Upper lobe of right lung (tissue), 1 donor: ENCODE results near the gene GDF15. TPM values are rescaled to one million over a fixed set of nuclear protein-coding genes. Genes with fewer than 3 reads are reported as not detected.
"Not testable (repeated sequence)": the region's sequence is repeated elsewhere in the genome, so short reads cannot be mapped to it uniquely, and the experiment has no call there.

Source experiments
- ATAC-seq: fragments of 200-7000 bp; cut with Tn5 transposase; one replicate; pipeline ENCODE4 v1.9.1; 2020; ENCODE audit warnings: mild to moderate bottlenecking, moderate library complexity
- DNase-seq: peaks from one replicate; pipeline ENCODE4 v3.0.0-alpha.2; 2020
- H3K27ac ChIP-seq: fragments of 200-600 bp; one replicate; pipeline ENCODE4 v1.8.0; 2022
- H3K27me3 ChIP-seq: fragments of 200-600 bp; one replicate; pipeline ENCODE4 v1.8.0; 2022; ENCODE audit warnings: mild to moderate bottlenecking
- H3K36me3 ChIP-seq: fragments of 200-600 bp; one replicate; pipeline ENCODE4 v1.8.0; 2022
- H3K4me1 ChIP-seq: fragments of 200-600 bp; one replicate; pipeline ENCODE4 v1.8.0; 2022
- H3K4me3 ChIP-seq: fragments of 200-600 bp; one replicate; pipeline ENCODE4 v1.8.0; 2022; ENCODE audit warnings: mild to moderate bottlenecking
- H3K9me3 ChIP-seq: fragments of 200-600 bp; one replicate; pipeline ENCODE4 v1.8.0; 2022
- CTCF ChIP-seq: fragments of 200-600 bp; IDR thresholded peaks from one replicate; pipeline ENCODE4 v1.8.0; 2022; ENCODE audit warnings: antibody characterized with exemption
- intact Hi-C: fragments of 100-400 bp; cut with DNase I; formaldehyde crosslinking; loops from one replicate; pipeline ENCODE4 v1.11.0; 2022
- total RNA-seq: library from RNA; stranded (reverse); fragmentation: NEBNext Ultra II Directional; extraction: Animal tissue kit (Norgen Biotek cat#: 25700); gene quantifications from one replicate; pipeline ENCODE4 v1.2.1, GENCODE V29; 2021
- donor health status: DM: no; HTN: yes; CAD: no; lungs with severe emphysema.

The GDF15 gene
- total RNA-seq, 1 donor from 2014 or later = 105 TPM

DNA sequence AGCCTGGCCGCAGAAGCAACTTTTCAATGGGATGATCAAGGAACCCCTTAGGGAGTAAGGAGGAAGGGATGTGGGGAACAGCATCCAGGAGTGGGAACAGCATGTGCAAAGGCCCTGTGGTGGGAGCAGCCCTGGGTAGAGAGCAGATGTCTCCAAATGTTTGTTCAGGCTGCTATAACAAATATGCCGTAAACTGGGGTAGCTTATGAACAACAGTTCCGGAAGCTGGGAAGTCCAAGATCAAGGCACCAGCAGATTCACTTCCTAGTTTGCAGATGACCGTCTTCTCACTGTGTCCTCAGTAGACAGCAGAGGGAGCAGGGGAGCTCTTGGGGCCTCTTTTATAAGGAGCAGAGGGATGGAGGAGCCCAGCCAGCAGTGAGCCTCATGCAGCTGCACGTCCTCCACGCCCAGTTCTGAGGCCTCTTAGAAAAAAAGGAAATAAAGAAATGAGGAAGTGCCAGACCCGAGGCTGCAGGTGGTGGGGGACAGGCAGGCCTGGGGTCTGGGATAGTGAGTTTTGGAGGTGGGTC lies 15.7 kb downstream of the GDF15 start:
- Histone ChIP-seq H3K36me3 (no peaks in the 10 kb centered on the region), H3K27ac (no peak overlapping the region), H3K4me3 (no peak overlapping the region), H3K4me1 (peaks cover 16% of the 10 kb centered on the region), H3K9me3 (no peaks in the 10 kb centered on the region), H3K27me3 (peaks cover 12% of the 10 kb centered on the region)
- no peak for DNase-seq
- intact Hi-C loops = no loop called here
- TF ChIP-seq CTCF = peak; percentile 30
- peak; percentile 89 for ATAC-seq

- H3K27me3 ChIP-seq, DNase-seq, H3K4me3 ChIP-seq, H3K36me3 ChIP-seq, ATAC-seq, intact Hi-C loops, H3K9me3 ChIP-seq: not testable (repeated sequence)
- Histone ChIP-seq H3K27ac (peak overlapping the region; percentile 6), H3K4me1 (peaks cover 11% of the 10 kb centered on the region)
Observed at GRCh38 chr19:18402455-18403248, 16.7 kb downstream of the GDF15 start.

DNA sequence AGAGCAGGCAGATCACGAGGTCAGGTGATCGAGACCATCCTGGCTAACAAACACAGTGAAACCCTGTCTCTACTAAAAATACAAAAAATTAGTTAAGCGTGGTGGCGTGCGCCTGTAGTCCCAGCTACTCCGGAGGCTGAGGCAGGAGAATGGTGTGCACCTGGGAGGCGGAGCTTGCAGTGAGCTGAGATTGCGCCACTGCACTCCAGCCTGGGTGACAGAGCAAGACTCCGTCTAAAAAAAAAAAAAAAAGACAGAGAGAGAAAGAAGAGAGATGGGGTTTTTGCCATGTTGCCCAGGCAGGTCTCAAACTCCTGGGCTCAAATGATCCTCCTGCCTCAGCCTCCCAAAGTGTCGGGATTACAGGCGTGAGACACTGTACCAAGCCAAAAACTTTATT lies 19.8 kb downstream of the GDF15 start:
- DNase-seq, H3K9me3 ChIP-seq, H3K27me3 ChIP-seq, intact Hi-C loops, H3K36me3 ChIP-seq, ATAC-seq, H3K27ac ChIP-seq, H3K4me3 ChIP-seq, H3K4me1 ChIP-seq: not testable (repeated sequence)

- no peak overlapping the region for H3K4me3 ChIP-seq
- no peaks in the 10 kb centered on the region for H3K4me1 ChIP-seq
- ATAC-seq = no peak
- H3K27me3 ChIP-seq = no peaks in the 10 kb centered on the region
- no peaks in the 10 kb centered on the region for H3K9me3 ChIP-seq
- intact Hi-C loops = no loop called here
- no peaks in the 10 kb centered on the region for H3K36me3 ChIP-seq
- no peak for DNase-seq
- TF ChIP-seq CTCF = no peak
- no peak overlapping the region for H3K27ac ChIP-seq
Observed at GRCh38 chr19:18406749-18407148, 20.8 kb downstream of the GDF15 start.

DNA sequence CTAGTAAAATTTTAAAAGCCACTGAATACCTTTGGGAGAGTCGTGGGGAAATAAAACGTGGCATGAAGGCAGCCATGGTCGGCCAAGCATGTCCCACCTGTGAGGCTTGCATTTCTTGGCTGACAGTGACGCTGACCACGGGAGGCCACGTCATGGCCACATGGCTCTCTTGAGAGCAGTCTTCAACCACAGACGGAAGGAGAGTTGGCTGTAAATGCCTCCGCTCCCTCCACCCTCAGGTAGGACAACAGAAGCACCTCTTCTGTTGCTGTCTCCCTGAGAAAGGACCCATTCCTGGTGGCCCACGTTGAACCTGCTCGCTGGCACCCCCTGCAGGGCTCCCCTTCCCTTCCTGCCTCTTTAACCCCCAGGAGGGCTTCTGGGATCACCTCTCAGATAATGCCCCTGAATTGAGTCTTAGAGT lies 22.1 kb downstream of the GDF15 start:
- no peaks in the 10 kb centered on the region for H3K4me1 ChIP-seq
- intact Hi-C loops = no loop called here
- H3K4me3 ChIP-seq = no peak overlapping the region
- no peaks in the 10 kb centered on the region for H3K27me3 ChIP-seq
- H3K9me3 ChIP-seq = no peaks in the 10 kb centered on the region
- TF ChIP-seq CTCF = peak; percentile 53
- ATAC-seq (peak; percentile 82), DNase-seq (peak; percentile 80)
- no peak overlapping the region for H3K27ac ChIP-seq
- no peaks in the 10 kb centered on the region for H3K36me3 ChIP-seq

- DNase-seq = no peak
- no peaks in the 10 kb centered on the region for H3K36me3 ChIP-seq
- no peaks in the 10 kb centered on the region for H3K27me3 ChIP-seq
- H3K27ac ChIP-seq = no peak overlapping the region
- no peaks in the 10 kb centered on the region for H3K9me3 ChIP-seq
- no peak for TF ChIP-seq CTCF
- intact Hi-C loops = loop anchor here (5.0 kb wide), 1 partner anchor 65 kb away; no protein-coding TSS in a partner anchor
- no peak for ATAC-seq
- no peak overlapping the region for H3K4me3 ChIP-seq
- peaks cover 34% of the 10 kb centered on the region for H3K4me1 ChIP-seq
Observed at GRCh38 chr19:18412610-18413239, 26.8 kb downstream of the GDF15 start.
